ENCODE data around the gene CCBE1.

CCBE1 gene

GRCh38 chr18:59395226-59396175 lies 301.7 kb downstream of the CCBE1 start:
- Histone ChIP-seq H3K36me3 (ENCODE audit: control insufficient read depth, insufficient read depth, low read length) (no peaks in the 10 kb centered on the region), H3K4me3 (ENCODE audit: extremely low read depth, insufficient read depth, low read length, poor library complexity, severe bottlenecking) (no peak overlapping the region), H3K4me1 (ENCODE audit: control insufficient read depth, insufficient read depth, low read length, poor library complexity, severe bottlenecking) (no peaks in the 10 kb centered on the region), H3K27ac (ENCODE audit: low read depth, low read length, severe bottlenecking) (no peak overlapping the region), H3K9me3 (ENCODE audit: control insufficient read depth, low read length) (no peaks in the 10 kb centered on the region)
- WGBS, 2 experiments (ENCODE audit: insufficient coverage in 2 of 2): 79 to 80% methylated on average over 7 to 8 of the region's 10 CpGs

GRCh38 chr18:59393381-59393780 lies 303.8 kb downstream of the CCBE1 start:
- H3K4me3 ChIP-seq (ENCODE audit: extremely low read depth, insufficient read depth, low read length, poor library complexity, severe bottlenecking): no peak overlapping the region
- no peaks in the 10 kb centered on the region for H3K36me3 ChIP-seq (ENCODE audit: control insufficient read depth, insufficient read depth, low read length)
- WGBS, 2 experiments (ENCODE audit: insufficient coverage in 2 of 2): 89 to 100% methylated on average over 3 of the region's 3 CpGs
- no peak overlapping the region for H3K27ac ChIP-seq (ENCODE audit: low read depth, low read length, severe bottlenecking)
- no peaks in the 10 kb centered on the region for H3K9me3 ChIP-seq (ENCODE audit: control insufficient read depth, low read length)
- no peaks in the 10 kb centered on the region for H3K4me1 ChIP-seq (ENCODE audit: control insufficient read depth, insufficient read depth, low read length, poor library complexity, severe bottlenecking)

DNA sequence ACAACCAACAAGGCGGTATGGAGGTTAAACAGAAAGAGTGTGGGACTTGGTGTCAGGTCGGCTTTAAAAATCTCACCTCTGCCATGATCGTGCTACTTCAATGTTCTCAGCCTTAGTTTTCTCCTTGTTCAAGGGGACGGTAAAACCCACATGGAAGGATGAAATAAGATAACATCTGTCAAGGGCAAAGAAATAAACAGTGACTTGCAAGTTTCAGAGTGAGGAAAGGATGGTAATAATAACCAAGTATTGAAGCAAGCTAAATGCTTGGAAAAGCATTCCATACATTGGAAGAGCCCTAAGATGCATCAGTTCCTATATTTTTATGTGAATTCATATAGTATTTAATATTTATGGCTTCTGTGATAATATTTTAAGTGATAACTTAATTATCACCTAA lies 308.4 kb downstream of the CCBE1 start:
- Histone ChIP-seq H3K4me3 (ENCODE audit: extremely low read depth, insufficient read depth, low read length, poor library complexity, severe bottlenecking) (no peak overlapping the region), H3K36me3 (ENCODE audit: control insufficient read depth, insufficient read depth, low read length) (no peaks in the 10 kb centered on the region), H3K4me1 (ENCODE audit: control insufficient read depth, insufficient read depth, low read length, poor library complexity, severe bottlenecking) (no peaks in the 10 kb centered on the region), H3K9me3 (ENCODE audit: control insufficient read depth, low read length) (no peaks in the 10 kb centered on the region), H3K27ac (ENCODE audit: low read depth, low read length, severe bottlenecking) (no peak overlapping the region)
- 93% methylated on average over 2 of the region's 4 CpGs; no CpG with 5 or more reads in 1 of the 2 experiments for WGBS, 2 experiments (ENCODE audit: insufficient coverage in 2 of 2)

- 57 to 77% methylated on average over 5 to 9 of the region's 11 CpGs for WGBS, 2 experiments (ENCODE audit: insufficient coverage in 2 of 2)
- Histone ChIP-seq H3K4me3 (ENCODE audit: extremely low read depth, insufficient read depth, low read length, poor library complexity, severe bottlenecking) (no peak overlapping the region), H3K9me3 (ENCODE audit: control insufficient read depth, low read length) (no peaks in the 10 kb centered on the region), H3K36me3 (ENCODE audit: control insufficient read depth, insufficient read depth, low read length) (no peaks in the 10 kb centered on the region), H3K4me1 (ENCODE audit: control insufficient read depth, insufficient read depth, low read length, poor library complexity, severe bottlenecking) (no peaks in the 10 kb centered on the region), H3K27ac (ENCODE audit: low read depth, low read length, severe bottlenecking) (no peak overlapping the region)
Measured at GRCh38 chr18:59387687-59388565, 309.3 kb downstream of the CCBE1 start.

DNA sequence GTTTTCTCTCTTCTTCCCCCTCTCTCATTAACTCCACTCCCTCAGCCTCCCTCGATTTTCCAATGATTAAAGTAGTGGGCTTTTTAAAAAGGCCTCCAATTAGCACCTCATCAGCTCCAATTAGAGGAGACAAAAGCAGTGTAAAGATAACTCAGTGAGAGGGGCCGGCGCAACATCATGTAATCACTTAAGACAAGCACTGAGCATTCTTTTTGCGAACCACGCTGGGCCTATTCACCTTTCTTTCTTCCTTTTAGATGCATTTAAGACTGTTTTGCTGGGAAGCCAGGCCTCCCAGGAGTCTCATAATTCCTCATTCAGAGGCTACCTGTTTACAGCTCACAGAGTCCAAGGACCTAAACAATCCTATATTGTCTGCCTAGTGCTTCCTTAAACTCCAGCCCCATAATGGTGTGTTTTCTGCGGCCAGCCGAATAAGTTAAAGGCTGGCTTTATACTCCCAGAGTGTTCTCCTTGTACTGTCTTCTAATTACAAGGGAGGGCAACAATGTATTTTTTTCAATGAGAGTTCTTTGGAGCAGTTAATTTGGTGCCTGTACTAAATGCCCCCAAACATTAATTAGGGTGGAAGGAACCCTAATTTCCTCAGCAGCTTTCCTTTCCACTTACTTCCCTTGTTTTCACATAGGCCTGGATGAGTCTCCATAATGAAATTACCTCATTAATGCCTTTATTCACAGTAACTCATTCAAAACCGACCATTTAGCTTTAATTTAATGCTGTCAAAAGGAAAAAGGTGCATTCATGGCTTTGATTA lies 310.1 kb downstream of the CCBE1 start:
- no peaks in the 10 kb centered on the region for H3K36me3 ChIP-seq (ENCODE audit: control insufficient read depth, insufficient read depth, low read length)
- WGBS, 2 experiments (ENCODE audit: insufficient coverage in 2 of 2): 5 to 8% methylated on average over 4 of the region's 8 CpGs
- H3K4me1 ChIP-seq (ENCODE audit: control insufficient read depth, insufficient read depth, low read length, poor library complexity, severe bottlenecking): no peaks in the 10 kb centered on the region
- H3K4me3 ChIP-seq (ENCODE audit: extremely low read depth, insufficient read depth, low read length, poor library complexity, severe bottlenecking): no peak overlapping the region
- no peak overlapping the region for H3K27ac ChIP-seq (ENCODE audit: low read depth, low read length, severe bottlenecking)
- H3K9me3 ChIP-seq (ENCODE audit: control insufficient read depth, low read length): no peaks in the 10 kb centered on the region

DNA sequence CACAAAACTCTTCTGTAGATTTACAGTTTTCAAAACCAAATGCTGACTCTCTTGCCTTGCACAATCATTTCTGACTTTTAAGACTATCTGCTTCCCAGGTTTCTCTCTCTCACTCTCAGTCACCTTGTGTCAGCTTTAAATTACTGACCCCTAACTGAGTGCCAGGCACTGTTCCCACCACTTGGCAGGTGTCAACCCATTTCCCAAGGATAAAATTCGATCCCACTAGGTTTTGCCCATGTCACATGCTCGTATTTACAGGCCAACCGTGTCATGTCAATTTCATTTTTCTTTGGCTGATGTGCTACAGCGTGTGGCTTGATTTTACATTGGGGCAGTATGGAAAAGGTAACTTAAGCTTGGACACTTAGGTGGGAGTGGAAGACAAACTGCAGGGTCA lies 312.0 kb downstream of the CCBE1 start:
- Histone ChIP-seq H3K4me1 (ENCODE audit: control insufficient read depth, insufficient read depth, low read length, poor library complexity, severe bottlenecking) (no peaks in the 10 kb centered on the region), H3K4me3 (ENCODE audit: extremely low read depth, insufficient read depth, low read length, poor library complexity, severe bottlenecking) (no peak overlapping the region), H3K9me3 (ENCODE audit: control insufficient read depth, low read length) (no peaks in the 10 kb centered on the region), H3K27ac (ENCODE audit: low read depth, low read length, severe bottlenecking) (no peak overlapping the region), H3K36me3 (ENCODE audit: control insufficient read depth, insufficient read depth, low read length) (no peaks in the 10 kb centered on the region)
- WGBS, 2 experiments (ENCODE audit: insufficient coverage in 2 of 2): 75 to 82% methylated on average over 2 to 4 of the region's 4 CpGs

GRCh38 chr18:59383851-59384250 lies 313.4 kb downstream of the CCBE1 start:
- H3K4me1 ChIP-seq (ENCODE audit: control insufficient read depth, insufficient read depth, low read length, poor library complexity, severe bottlenecking): no peaks in the 10 kb centered on the region
- no peak overlapping the region for H3K27ac ChIP-seq (ENCODE audit: low read depth, low read length, severe bottlenecking)
- WGBS, 2 experiments (ENCODE audit: insufficient coverage in 2 of 2): 68 to 79% methylated on average over 4 of the region's 6 CpGs

DNA sequence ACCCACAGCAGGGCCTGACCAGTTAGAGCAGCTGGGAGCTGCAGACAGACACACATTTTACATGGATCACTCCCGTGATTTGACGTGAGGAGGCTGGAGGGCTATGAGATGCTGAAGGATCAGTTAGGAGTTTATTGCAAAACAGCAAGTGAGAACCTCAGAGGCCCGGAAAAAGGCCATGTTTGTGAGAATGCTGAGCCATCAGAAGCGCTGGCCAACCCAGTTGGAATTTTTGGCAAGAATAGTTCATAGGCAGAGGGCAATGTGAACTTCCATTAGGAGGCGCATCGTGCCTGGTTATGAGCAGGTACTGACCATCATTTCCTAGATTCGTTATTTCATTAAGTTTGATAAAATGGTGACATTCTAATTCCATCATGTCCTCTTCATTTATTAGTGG lies 314.8 kb downstream of the CCBE1 start:
- H3K27ac ChIP-seq (ENCODE audit: low read depth, low read length, severe bottlenecking): no peak overlapping the region
- H3K9me3 ChIP-seq (ENCODE audit: control insufficient read depth, low read length): no peaks in the 10 kb centered on the region
- H3K4me1 ChIP-seq (ENCODE audit: control insufficient read depth, insufficient read depth, low read length, poor library complexity, severe bottlenecking): no peaks in the 10 kb centered on the region
- WGBS, 2 experiments (ENCODE audit: insufficient coverage in 2 of 2): 66 to 93% methylated on average over 3 of the region's 7 CpGs
- no peaks in the 10 kb centered on the region for H3K36me3 ChIP-seq (ENCODE audit: control insufficient read depth, insufficient read depth, low read length)
- no peak overlapping the region for H3K4me3 ChIP-seq (ENCODE audit: extremely low read depth, insufficient read depth, low read length, poor library complexity, severe bottlenecking)

More at GRCh38 chr18:59383851-59384250, 313.4 kb downstream of the CCBE1 start:
- H3K4me3 ChIP-seq (ENCODE audit: extremely low read depth, insufficient read depth, low read length, poor library complexity, severe bottlenecking): no peak overlapping the region
- no peaks in the 10 kb centered on the region for H3K9me3 ChIP-seq (ENCODE audit: control insufficient read depth, low read length)
- H3K36me3 ChIP-seq (ENCODE audit: control insufficient read depth, insufficient read depth, low read length): no peaks in the 10 kb centered on the region

GRCh38 chr18:59381949-59382348 lies 315.3 kb downstream of the CCBE1 start:
- no peak overlapping the region for H3K27ac ChIP-seq (ENCODE audit: low read depth, low read length, severe bottlenecking)
- H3K4me1 ChIP-seq (ENCODE audit: control insufficient read depth, insufficient read depth, low read length, poor library complexity, severe bottlenecking): no peaks in the 10 kb centered on the region
- H3K4me3 ChIP-seq (ENCODE audit: extremely low read depth, insufficient read depth, low read length, poor library complexity, severe bottlenecking): no peak overlapping the region
- no peaks in the 10 kb centered on the region for H3K36me3 ChIP-seq (ENCODE audit: control insufficient read depth, insufficient read depth, low read length)
- no peaks in the 10 kb centered on the region for H3K9me3 ChIP-seq (ENCODE audit: control insufficient read depth, low read length)
- WGBS, 2 experiments (ENCODE audit: insufficient coverage in 2 of 2): 80 to 82% methylated on average over 4 to 5 of the region's 6 CpGs

Measured in mesodermal cell (in vitro differentiated cells).